ENCODE results near the gene ELFN1.

DNA sequence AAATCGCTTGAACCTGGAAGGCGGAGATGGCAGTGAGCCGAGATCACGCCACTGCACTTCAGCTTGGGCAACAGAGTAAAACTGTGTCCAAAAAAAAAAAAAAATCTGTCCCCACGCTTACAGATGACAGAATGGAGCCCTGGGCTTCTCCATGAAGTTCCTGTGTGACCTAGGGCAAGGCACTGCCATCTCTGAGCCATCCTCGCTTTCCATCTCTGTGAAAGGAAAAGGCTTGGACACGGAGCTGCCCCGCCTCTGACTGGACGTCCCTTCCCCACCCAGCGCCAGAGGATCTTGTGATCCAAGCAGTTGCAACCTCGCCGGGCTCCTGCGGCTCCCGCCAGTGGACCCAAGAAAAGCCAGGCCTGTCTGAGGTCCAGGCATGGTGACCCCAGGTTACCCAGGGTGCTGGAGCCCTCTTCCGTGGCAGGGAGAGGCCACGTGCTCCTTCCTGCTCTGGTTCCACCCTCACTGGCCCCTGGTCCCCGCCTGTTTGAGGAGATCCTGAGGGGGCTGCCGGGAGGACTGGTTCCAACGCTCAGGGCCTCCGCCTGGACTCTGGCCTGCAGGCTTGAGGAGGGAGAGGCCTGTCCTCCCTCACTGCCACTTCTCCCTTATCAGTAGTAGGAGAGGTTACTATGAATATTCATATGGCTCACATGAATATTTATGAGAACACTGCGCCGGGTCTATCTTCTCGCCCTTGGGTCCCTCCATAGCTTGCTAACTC, 25.6 kb upstream of the ELFN1 start:
- TF ChIP-seq CTCF (IDR thresholded peaks at IDR 0.05; ENCODE audit: insufficient read depth, low read depth, low read length) (no peak), EZH2 (IDR thresholded peaks at IDR 0.05; ENCODE audit: insufficient read depth, low read length) (no peak)

Data from astrocyte (in vitro differentiated cells and primary cell).